ENCODE data around the gene CARD18. TPM values are rescaled to one million over a fixed set of nuclear protein-coding genes. Genes with fewer than 3 reads are reported as not detected.

CARD18 gene
- total and polyA plus RNA-seq, 4 experiments from 2014 or later, result not detected

- Histone ChIP-seq H3K36me3 (ENCODE audit: insufficient read depth, low read length) (no peaks in the 10 kb centered on the region), H3K9me3 (ENCODE audit: control insufficient read depth in 1 of 2, low read length in 2 of 2) (no peaks in the 10 kb centered on the region), H3K27ac (ENCODE audit: low read depth, low read length) (no peak overlapping the region), H3K4me3 (ENCODE audit: low read length in 2 of 2) (no peak overlapping the region), H3K27me3 (ENCODE audit: insufficient read depth, low read length) (no peaks in the 10 kb centered on the region), H3K4me1 (ENCODE audit: insufficient read depth, low read length) (no peaks in the 10 kb centered on the region)
- no peak for DNase-seq
- intact Hi-C loops (cut with micrococcal nuclease), result no loop called here
- no peaks in the 10 kb centered on the region for H3K27me3 Mint-ChIP-seq
- H3K36me3 Mint-ChIP-seq, result no peaks in the 10 kb centered on the region
- H3K4me1 Mint-ChIP-seq, result no peaks in the 10 kb centered on the region
- CTCF ChIA-PET (ENCODE audit: partially characterized antibody), result interaction anchor here (0.6 kb wide), 1 partner anchor 11 kb away, joined by 3 read pairs; no protein-coding TSS in a partner anchor
- H3K27ac Mint-ChIP-seq, result no peak overlapping the region
- POLR2A ChIA-PET (ENCODE audit: partially characterized antibody), result no interaction called here
- H3K4me3 Mint-ChIP-seq, result no peak overlapping the region
- no peaks in the 10 kb centered on the region for H3K9me3 Mint-ChIP-seq
Observed at GRCh38 chr11:105153392-105153791, 13.8 kb upstream of the CARD18 start.

GRCh38 chr11:105152560-105152959 lies 13.0 kb upstream of the CARD18 start:
- no peak overlapping the region for H3K27ac ChIP-seq (ENCODE audit: low read depth, low read length)
- no peak overlapping the region for H3K4me3 ChIP-seq (ENCODE audit: low read length in 2 of 2)
- no peaks in the 10 kb centered on the region for H3K27me3 Mint-ChIP-seq
- no peaks in the 10 kb centered on the region for H3K36me3 ChIP-seq (ENCODE audit: insufficient read depth, low read length)
- no peaks in the 10 kb centered on the region for H3K9me3 ChIP-seq (ENCODE audit: control insufficient read depth in 1 of 2, low read length in 2 of 2)
- no peaks in the 10 kb centered on the region for H3K27me3 ChIP-seq (ENCODE audit: insufficient read depth, low read length)
- POLR2A ChIA-PET (ENCODE audit: partially characterized antibody), result no interaction called here
- CTCF ChIA-PET (ENCODE audit: partially characterized antibody), result no interaction called here
- H3K4me1 ChIP-seq (ENCODE audit: insufficient read depth, low read length), result no peaks in the 10 kb centered on the region
- no peaks in the 10 kb centered on the region for H3K4me1 Mint-ChIP-seq
- no peak overlapping the region for H3K27ac Mint-ChIP-seq
- no peak overlapping the region for H3K4me3 Mint-ChIP-seq
- no peaks in the 10 kb centered on the region for H3K9me3 Mint-ChIP-seq
- no peaks in the 10 kb centered on the region for H3K36me3 Mint-ChIP-seq
- intact Hi-C loops (cut with micrococcal nuclease), result no loop called here
- no peak for DNase-seq

- no peak overlapping the region for H3K4me3 Mint-ChIP-seq
- H3K27me3 Mint-ChIP-seq, result no peaks in the 10 kb centered on the region
- no peak for DNase-seq
- Histone ChIP-seq H3K27me3 (ENCODE audit: insufficient read depth, low read length) (no peaks in the 10 kb centered on the region), H3K4me1 (ENCODE audit: insufficient read depth, low read length) (no peaks in the 10 kb centered on the region), H3K4me3 (ENCODE audit: low read length in 2 of 2) (no peak overlapping the region), H3K36me3 (ENCODE audit: insufficient read depth, low read length) (no peaks in the 10 kb centered on the region), H3K27ac (ENCODE audit: low read depth, low read length) (no peak overlapping the region), H3K9me3 (ENCODE audit: control insufficient read depth in 1 of 2, low read length in 2 of 2) (no peaks in the 10 kb centered on the region)
- H3K27ac Mint-ChIP-seq, result no peak overlapping the region
- intact Hi-C loops (cut with micrococcal nuclease), result no loop called here
- POLR2A ChIA-PET (ENCODE audit: partially characterized antibody), result no interaction called here
- CTCF ChIA-PET (ENCODE audit: partially characterized antibody), result no interaction called here
- no peaks in the 10 kb centered on the region for H3K4me1 Mint-ChIP-seq
- H3K36me3 Mint-ChIP-seq, result no peaks in the 10 kb centered on the region
- H3K9me3 Mint-ChIP-seq, result no peaks in the 10 kb centered on the region
Observed at GRCh38 chr11:105152021-105152512, 12.5 kb upstream of the CARD18 start.

DNA sequence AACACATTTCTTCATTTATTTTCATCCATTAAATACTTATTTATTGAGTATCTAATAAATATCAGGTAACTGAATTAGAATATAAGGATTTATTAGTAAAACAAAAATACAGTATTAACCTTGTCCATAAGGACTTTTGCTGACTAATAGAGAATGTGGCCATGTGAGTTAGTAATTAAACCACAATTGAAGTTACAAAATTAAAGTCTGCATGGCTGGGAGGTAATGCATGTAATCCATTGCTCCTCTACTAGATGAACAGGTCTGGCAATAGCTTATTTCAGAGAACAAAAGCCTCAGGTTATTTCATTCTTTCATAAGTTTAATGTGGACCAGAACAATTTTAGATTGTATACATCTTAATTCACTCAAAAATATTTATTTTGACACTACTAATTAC lies 9.9 kb upstream of the CARD18 start:
- H3K4me1 Mint-ChIP-seq, result no peaks in the 10 kb centered on the region
- POLR2A ChIA-PET (ENCODE audit: partially characterized antibody), result no interaction called here
- no peaks in the 10 kb centered on the region for H3K9me3 Mint-ChIP-seq
- H3K27ac ChIP-seq (ENCODE audit: low read depth, low read length), result no peak overlapping the region
- H3K4me3 ChIP-seq (ENCODE audit: low read length in 2 of 2), result no peak overlapping the region
- H3K27me3 ChIP-seq (ENCODE audit: insufficient read depth, low read length), result no peaks in the 10 kb centered on the region
- H3K36me3 Mint-ChIP-seq, result no peaks in the 10 kb centered on the region
- no peaks in the 10 kb centered on the region for H3K4me1 ChIP-seq (ENCODE audit: insufficient read depth, low read length)
- peaks cover 0 to 2% of the 10 kb centered on the region in 2 donors for H3K27me3 Mint-ChIP-seq
- CTCF ChIA-PET (ENCODE audit: partially characterized antibody), result no interaction called here
- H3K4me3 Mint-ChIP-seq, result no peak overlapping the region
- H3K27ac Mint-ChIP-seq, result no peak overlapping the region
- DNase-seq, result no peak
- H3K9me3 ChIP-seq (ENCODE audit: control insufficient read depth in 1 of 2, low read length in 2 of 2), result no peaks in the 10 kb centered on the region
- intact Hi-C loops (cut with micrococcal nuclease), result no loop called here
- H3K36me3 ChIP-seq (ENCODE audit: insufficient read depth, low read length), result no peaks in the 10 kb centered on the region

DNA sequence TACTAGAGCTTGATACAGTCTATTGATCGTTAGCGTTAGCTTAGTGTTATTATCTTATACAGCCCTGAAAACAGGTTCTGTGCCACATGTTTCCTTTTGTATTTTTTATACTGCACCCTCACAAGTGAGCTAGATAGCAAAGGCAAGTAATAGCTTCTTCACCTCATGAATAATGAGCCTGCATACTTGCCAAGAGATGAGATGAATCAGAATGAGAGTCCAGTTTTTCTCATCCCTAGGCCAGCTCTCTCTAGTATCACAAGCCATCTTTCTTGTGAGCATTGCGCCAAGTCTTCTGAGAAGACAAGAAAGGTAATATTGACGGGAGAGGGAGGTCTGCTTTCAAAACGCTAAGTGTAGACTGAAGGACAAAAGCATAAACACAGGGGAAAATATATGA lies 8.7 kb upstream of the CARD18 start:
- no peaks in the 10 kb centered on the region for H3K9me3 Mint-ChIP-seq
- no peaks in the 10 kb centered on the region for H3K36me3 ChIP-seq (ENCODE audit: insufficient read depth, low read length)
- intact Hi-C loops (cut with micrococcal nuclease), result no loop called here
- H3K27ac Mint-ChIP-seq, result no peak overlapping the region
- H3K27me3 Mint-ChIP-seq, result peaks cover 0 to 2% of the 10 kb centered on the region in 2 donors
- H3K4me3 ChIP-seq (ENCODE audit: low read length in 2 of 2), result no peak overlapping the region
- H3K27ac ChIP-seq (ENCODE audit: low read depth, low read length), result no peak overlapping the region
- H3K9me3 ChIP-seq (ENCODE audit: control insufficient read depth in 1 of 2, low read length in 2 of 2), result no peaks in the 10 kb centered on the region
- no peak for DNase-seq
- H3K36me3 Mint-ChIP-seq, result no peaks in the 10 kb centered on the region
- ChIA-PET POLR2A (ENCODE audit: partially characterized antibody) (no interaction called here), CTCF (ENCODE audit: partially characterized antibody) (no interaction called here)
- no peaks in the 10 kb centered on the region for H3K4me1 Mint-ChIP-seq
- H3K27me3 ChIP-seq (ENCODE audit: insufficient read depth, low read length), result no peaks in the 10 kb centered on the region
- H3K4me1 ChIP-seq (ENCODE audit: insufficient read depth, low read length), result no peaks in the 10 kb centered on the region
- H3K4me3 Mint-ChIP-seq, result no peak overlapping the region

GRCh38 chr11:105144887-105145286 lies 5.3 kb upstream of the CARD18 start:
- no peaks in the 10 kb centered on the region for H3K36me3 ChIP-seq (ENCODE audit: insufficient read depth, low read length)
- Mint-ChIP-seq H3K4me3 (no peak overlapping the region), H3K36me3 (no peaks in the 10 kb centered on the region), H3K4me1 (peaks cover 0 to 3% (median 0%) of the 10 kb centered on the region in 4 donors), H3K27me3 (peaks cover 0 to 2% of the 10 kb centered on the region in 2 donors), H3K9me3 (no peaks in the 10 kb centered on the region), H3K27ac (no peak overlapping the region)
- H3K9me3 ChIP-seq (ENCODE audit: control insufficient read depth in 1 of 2, low read length in 2 of 2), result no peaks in the 10 kb centered on the region
- H3K4me3 ChIP-seq (ENCODE audit: low read length in 2 of 2), result no peak overlapping the region
- POLR2A ChIA-PET (ENCODE audit: partially characterized antibody), result no interaction called here
- no peak overlapping the region for H3K27ac ChIP-seq (ENCODE audit: low read depth, low read length)
- H3K27me3 ChIP-seq (ENCODE audit: insufficient read depth, low read length), result no peaks in the 10 kb centered on the region
- no peak for DNase-seq
- CTCF ChIA-PET (ENCODE audit: partially characterized antibody), result no interaction called here
- no peaks in the 10 kb centered on the region for H3K4me1 ChIP-seq (ENCODE audit: insufficient read depth, low read length)
- intact Hi-C loops (cut with micrococcal nuclease), result no loop called here

DNA sequence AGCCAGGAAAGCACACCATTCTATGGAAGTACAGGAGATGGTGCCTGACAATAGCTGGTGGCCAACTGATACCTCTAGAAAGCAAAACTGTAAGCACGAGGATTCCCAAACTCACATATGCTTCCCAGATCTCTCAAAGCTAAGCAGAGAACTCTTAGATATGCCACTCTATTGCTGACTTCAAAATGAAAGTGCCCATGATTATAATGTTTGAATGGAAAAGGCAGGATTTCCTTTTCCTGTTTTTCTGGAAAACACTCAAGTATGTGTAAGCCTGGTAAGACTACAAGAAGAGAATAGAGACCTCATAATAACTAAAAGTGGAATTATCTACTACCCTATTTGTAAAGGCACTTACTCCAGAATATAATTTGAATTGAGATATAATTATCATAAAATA lies 2.6 kb upstream of the CARD18 start:
- H3K36me3 ChIP-seq (ENCODE audit: insufficient read depth, low read length), result no peaks in the 10 kb centered on the region
- H3K27me3 Mint-ChIP-seq, result peaks cover 0 to 2% of the 10 kb centered on the region in 2 donors
- peaks cover 0 to 3% (median 0%) of the 10 kb centered on the region in 4 donors for H3K4me1 Mint-ChIP-seq
- H3K4me3 Mint-ChIP-seq, result no peak overlapping the region
- intact Hi-C loops (cut with micrococcal nuclease), result no loop called here
- H3K36me3 Mint-ChIP-seq, result no peaks in the 10 kb centered on the region
- no peak overlapping the region for H3K27ac ChIP-seq (ENCODE audit: low read depth, low read length)
- DNase-seq, result no peak
- H3K4me3 ChIP-seq (ENCODE audit: low read length in 2 of 2), result no peak overlapping the region
- ChIA-PET CTCF (ENCODE audit: partially characterized antibody) (no interaction called here), POLR2A (ENCODE audit: partially characterized antibody) (no interaction called here)
- no peaks in the 10 kb centered on the region for H3K9me3 Mint-ChIP-seq
- H3K4me1 ChIP-seq (ENCODE audit: insufficient read depth, low read length), result no peaks in the 10 kb centered on the region
- H3K27me3 ChIP-seq (ENCODE audit: insufficient read depth, low read length), result no peaks in the 10 kb centered on the region
- H3K9me3 ChIP-seq (ENCODE audit: control insufficient read depth in 1 of 2, low read length in 2 of 2), result no peaks in the 10 kb centered on the region
- no peak overlapping the region for H3K27ac Mint-ChIP-seq

GRCh38 chr11:105137286-105137685 lies 2.3 kb downstream of the CARD18 start:
- Mint-ChIP-seq H3K27ac (no peak overlapping the region), H3K4me1 (peaks cover 0 to 3% (median 0%) of the 10 kb centered on the region in 4 donors), H3K36me3 (no peaks in the 10 kb centered on the region), H3K9me3 (peaks cover 0 to 5% (median under 1%) of the 10 kb centered on the region in 8 donors), H3K27me3 (peaks cover 0 to 1% of the 10 kb centered on the region in 2 donors), H3K4me3 (no peak overlapping the region)
- H3K4me1 ChIP-seq (ENCODE audit: insufficient read depth, low read length), result no peaks in the 10 kb centered on the region
- no peak overlapping the region for H3K27ac ChIP-seq (ENCODE audit: low read depth, low read length)
- CTCF ChIA-PET (ENCODE audit: partially characterized antibody), result no interaction called here
- intact Hi-C loops (cut with micrococcal nuclease), result no loop called here
- no peaks in the 10 kb centered on the region for H3K9me3 ChIP-seq (ENCODE audit: control insufficient read depth in 1 of 2, low read length in 2 of 2)
- POLR2A ChIA-PET (ENCODE audit: partially characterized antibody), result no interaction called here
- no peak for DNase-seq
- H3K4me3 ChIP-seq (ENCODE audit: low read length in 2 of 2), result no peak overlapping the region
- H3K36me3 ChIP-seq (ENCODE audit: insufficient read depth, low read length), result no peaks in the 10 kb centered on the region
- H3K27me3 ChIP-seq (ENCODE audit: insufficient read depth, low read length), result no peaks in the 10 kb centered on the region

Data from CD4-positive, alpha-beta memory T cell (primary cell).